IMR-90 (cell line): ENCODE measurements around the gene SNRK. TPM values are rescaled to one million over a fixed set of nuclear protein-coding genes. Genes with fewer than 3 reads are reported as not detected.
A peak's percentile ranks its signal among the peaks of the same experiment; 100 is the strongest.

Experiments
- ATAC-seq: fragments of 200-7000 bp; cut with Tn5 transposase; 2 replicates; pipeline ENCODE4 v1.9.1; 2020; ENCODE audit warnings: low read depth, mild to moderate bottlenecking, moderate library complexity
- BruUV-seq: library from RNA; stranded (reverse); fragments of 400-500 nt; replicated peaks from 2 replicates; lab custom pipeline; 2021; lab: Mats Ljungman, UMichigan
- CTCF ChIA-PET: fragments of 300-600 bp; formaldehyde crosslinking; extraction: SDS; loops from one replicate; lab custom pipeline; 2021; ENCODE audit warnings: antibody characterized with exemption; lab: Yijun Ruan, JAX
- POLR2A ChIA-PET: fragments of 300-600 bp; sonication (Branson Sonifier 250); formaldehyde crosslinking; loops from one replicate; lab custom pipeline; 2022; ENCODE audit warnings: antibody characterized with exemption; ENCODE audit not compliant: unreplicated experiment; lab: Charles Lee
- DNase-seq: peaks from one replicate; pipeline ENCODE4 v3.0.0; 2013
- H2AFZ ChIP-seq: replicated peaks from 2 replicates; pipeline ENCODE3; 2013; ENCODE audit warnings: low read length, mild to moderate bottlenecking; ENCODE audit not compliant: poor library complexity
- H2AK5ac ChIP-seq: 2 replicates; pipeline ENCODE4 v1.6.1; 2013; ENCODE audit warnings: low read depth, low read length, inconsistent platforms
- H2AK9ac ChIP-seq: replicated peaks from 2 replicates; pipeline ENCODE3; 2013; ENCODE audit warnings: mild to moderate bottlenecking, low read depth, low read length, moderate library complexity; ENCODE audit not compliant: poor library complexity
- H2BK120ac ChIP-seq: 2 replicates; pipeline ENCODE4 v1.6.1; 2013; ENCODE audit warnings: low read depth, low read length, inconsistent platforms
- H2BK15ac ChIP-seq: 3 replicates; pipeline ENCODE4 v1.6.1; 2013; ENCODE audit warnings: low read depth, low read length, inconsistent platforms
- H2BK20ac ChIP-seq: 2 replicates; pipeline ENCODE4 v1.6.1; 2013; ENCODE audit warnings: low read depth, mild to moderate bottlenecking, inconsistent platforms, low read length, moderate library complexity
- H2BK5ac ChIP-seq: 2 replicates; pipeline ENCODE4 v1.6.1; 2013; ENCODE audit warnings: mild to moderate bottlenecking, low read depth, low read length, inconsistent platforms; ENCODE audit not compliant: poor library complexity, severe bottlenecking
- H3K14ac ChIP-seq: replicated peaks from 2 replicates; pipeline ENCODE4 v1.6.1; 2013; ENCODE audit warnings: low read depth, low read length, inconsistent platforms
- H3K18ac ChIP-seq: 2 replicates; pipeline ENCODE4 v1.6.1; 2013; ENCODE audit warnings: low read depth, low read length, control low read depth
- H3K23ac ChIP-seq: 2 replicates; pipeline ENCODE4 v1.6.1; 2013; ENCODE audit warnings: low read depth, low read length, inconsistent platforms
- H3K27ac ChIP-seq: 2 replicates; pipeline ENCODE4 v1.5.1; 2013; ENCODE audit warnings: mild to moderate bottlenecking, control low read depth, low read length; ENCODE audit not compliant: insufficient read depth
- H3K27me3 ChIP-seq: 2 replicates; pipeline ENCODE4 v1.6.1; 2013; ENCODE audit warnings: low read length; ENCODE audit not compliant: control insufficient read depth, insufficient read depth
- H3K36me3 ChIP-seq: 2 replicates; pipeline ENCODE4 v1.6.1; 2013; ENCODE audit warnings: low read length, mixed read lengths; ENCODE audit not compliant: control insufficient read depth, insufficient read depth
- H3K4ac ChIP-seq: 2 replicates; pipeline ENCODE4 v1.6.1; 2013; ENCODE audit warnings: low read depth, low read length, inconsistent platforms
- H3K4me1 ChIP-seq: 2 replicates; pipeline ENCODE4 v1.6.1; 2013; ENCODE audit warnings: low read length, mixed read lengths; ENCODE audit not compliant: control insufficient read depth, insufficient read depth
- H3K4me2 ChIP-seq: 2 replicates; pipeline ENCODE4 v1.6.1; 2013; ENCODE audit warnings: low read depth, mild to moderate bottlenecking, control low read depth, low read length, moderate library complexity
- H3K4me3 ChIP-seq: 2 replicates; pipeline ENCODE4 v1.5.1; 2013; ENCODE audit warnings: low read depth, mild to moderate bottlenecking, control low read depth, low read length, moderate library complexity; ENCODE audit not compliant: insufficient read depth
- H3K56ac ChIP-seq: 2 replicates; pipeline ENCODE4 v1.6.1; 2013; ENCODE audit warnings: low read length, inconsistent platforms; ENCODE audit not compliant: insufficient read depth; ENCODE audit errors: extremely low read depth
- H3K79me1 ChIP-seq, 2 experiments: 2 replicates each; pipeline ENCODE4 v1.6.1; 2013; ENCODE audit warnings: low read length in 2 of 2, inconsistent platforms in 1 of 2, low read depth in 1 of 2
- H3K9ac ChIP-seq: 2 replicates; pipeline ENCODE4 v1.6.1; 2013; ENCODE audit warnings: low read depth, low read length, control low read depth
- H3K9me1 ChIP-seq: 2 replicates; pipeline ENCODE4 v1.6.1; 2013; ENCODE audit warnings: low read length, inconsistent platforms; ENCODE audit not compliant: insufficient read depth
- H3K9me3 ChIP-seq: 2 replicates; pipeline ENCODE4 v1.6.1; 2013; ENCODE audit warnings: low read length; ENCODE audit not compliant: control insufficient read depth, insufficient read depth
- H4K20me1 ChIP-seq: 2 replicates; pipeline ENCODE4 v1.6.1; 2013; ENCODE audit warnings: low read length, inconsistent platforms; ENCODE audit not compliant: insufficient read depth
- H4K5ac ChIP-seq: 2 replicates; pipeline ENCODE4 v1.6.1; 2013; ENCODE audit warnings: mild to moderate bottlenecking, low read depth, low read length, control low read depth
- H4K8ac ChIP-seq, 2 experiments: 2 replicates each; pipeline ENCODE4 v1.6.1; 2013; ENCODE audit warnings: low read depth in 2 of 2, low read length in 2 of 2, control low read depth in 1 of 2, inconsistent platforms in 1 of 2
- H4K91ac ChIP-seq: 2 replicates; pipeline ENCODE4 v1.6.1; 2013; ENCODE audit warnings: low read depth, low read length, inconsistent platforms; ENCODE audit not compliant: insufficient read depth
- BHLHE40 ChIP-seq: fragments of 150-350 bp; IDR thresholded peaks from 2 replicates; pipeline ENCODE4 v1.6.1; 2016; ENCODE audit warnings: mild to moderate bottlenecking, low read depth, low read length
- CEBPB ChIP-seq: IDR thresholded peaks from 2 replicates; pipeline ENCODE4 v1.6.1; 2012; ENCODE audit warnings: low read depth, low read length, improper control_type of control experiment
- CHD1 ChIP-seq: IDR thresholded peaks from 2 replicates; pipeline ENCODE4 v1.6.1; 2012; ENCODE audit warnings: low read depth, low read length, improper control_type of control experiment
- CTCF ChIP-seq: conservative IDR thresholded peaks from 2 replicates; pipeline ENCODE4 v1.5.1; 2012; ENCODE audit warnings: mild to moderate bottlenecking, low read depth, low read length, improper control_type of control experiment
- ELK1 ChIP-seq: fragments of 150-350 bp; IDR thresholded peaks from 2 replicates; pipeline ENCODE4 v1.6.1; 2016; ENCODE audit warnings: low read depth, mild to moderate bottlenecking, low read length, moderate library complexity, borderline replicate concordance
- FOS ChIP-seq: fragments of 150-350 bp; IDR thresholded peaks from 2 replicates; pipeline ENCODE4 v1.6.1; 2016; ENCODE audit warnings: low read depth, low read length
- MAFK ChIP-seq: IDR thresholded peaks from 2 replicates; pipeline ENCODE4 v1.6.1; 2012; ENCODE audit warnings: low read depth, low read length, improper control_type of control experiment
- MXI1 ChIP-seq: IDR thresholded peaks from 2 replicates; pipeline ENCODE4 v1.6.1; 2012; ENCODE audit warnings: low read depth, mild to moderate bottlenecking, low read length, moderate library complexity, borderline replicate concordance
- POLR2A ChIP-seq: IDR thresholded peaks from 2 replicates; pipeline ENCODE4 v1.6.1; 2012; ENCODE audit warnings: mild to moderate bottlenecking, low read depth, low read length
- RAD21 ChIP-seq: IDR thresholded peaks from 2 replicates; pipeline ENCODE4 v1.6.1; 2012; ENCODE audit warnings: low read length, improper control_type of control experiment
- RFX5 ChIP-seq: IDR thresholded peaks from 2 replicates; pipeline ENCODE4 v1.8.0; 2012; ENCODE audit warnings: low read depth, mild to moderate bottlenecking, low read length, moderate library complexity
- SMC3 ChIP-seq: fragments of 150-350 bp; IDR thresholded peaks from 2 replicates; pipeline ENCODE4 v1.6.1; 2016; ENCODE audit warnings: low read depth, mild to moderate bottlenecking, antibody characterized with exemption, low read length, moderate library complexity
- USF2 ChIP-seq: fragments of 150-350 bp; IDR thresholded peaks from 2 replicates; pipeline ENCODE4 v1.6.1; 2017; ENCODE audit warnings: mild to moderate bottlenecking, antibody characterized with exemption, low read length, low read depth
- WGBS, 2 experiments: methylation state at CpG; one replicate each; pipeline versions ENCODE4 v1.1.5 to v1.1.7; 2013; ENCODE audit warnings: missing lambda C conversion rate in 2 of 2; ENCODE audit not compliant: insufficient read length in 1 of 2; ENCODE audit errors: extremely low coverage in 2 of 2; 5-methylcytosine and 5-hydroxymethylcytosine counted together
- dilution Hi-C: fragments of 300-500 bp; cut with HindIII; formaldehyde crosslinking; loops from one replicate; pipeline ENCODE4 v1.14.3; 2018; ENCODE audit warnings: low sequenced_read_pairs; ENCODE audit not compliant: unreplicated experiment
- in situ Hi-C: fragments of 300-500 bp; cut with MboI; formaldehyde crosslinking; loops from 3 replicates; pipeline ENCODE4 v1.14.3; 2019; ENCODE audit warnings: low sequenced_read_pairs, inconsistent platforms, mixed read lengths
- intact Hi-C: fragments of 100-400 bp; cut with micrococcal nuclease; formaldehyde crosslinking; loops from 2 replicates; pipeline ENCODE4 v1.10.0; 2022
- polyA plus RNA-seq, 3 experiments: library from polyadenylated mRNA; depleted of rRNA; stranded (reverse); fragments of >200 nt; gene quantifications; 2 replicates each; pipeline ENCODE4 v1.2.3, GENCODE V29; 2012; ENCODE audit warnings: low replicate concordance in 1 of 3
- total RNA-seq: library from RNA; depleted of rRNA; stranded (reverse); fragments of >200 nt; gene quantifications from 2 replicates; pipeline ENCODE4 v1.2.3, GENCODE V29; 2012

SNRK gene
- total and polyA plus RNA-seq, 2 of the 4 experiments (the other 2 are of a cell fraction) = 4.7 to 23.1 TPM

GRCh38 chr3:43349716-43350115 lies 63.4 kb downstream of the SNRK start:
- Histone ChIP-seq H2BK5ac (no peak overlapping the region), H2BK20ac (no peak overlapping the region), H3K4me2 (no peak overlapping the region), H3K4ac (no peak overlapping the region), H3K4me1 (peaks cover 2% of the 10 kb centered on the region), H3K4me3 (no peak overlapping the region), H3K27ac (no peak overlapping the region), H3K56ac (no peak overlapping the region), H3K27me3 (no peaks in the 10 kb centered on the region), H3K79me1 (peaks cover 10 to 33% of the 10 kb centered on the region in 2 experiments), H3K36me3 (peaks cover 29% of the 10 kb centered on the region), H3K9me3 (peaks cover 12% of the 10 kb centered on the region), H4K91ac (no peak overlapping the region), H2AK5ac (no peak overlapping the region), H2BK120ac (no peak overlapping the region), H2AK9ac (no peak overlapping the region), H4K8ac (no peak overlapping the region), H2AFZ (no peak overlapping the region), H3K14ac (no peak overlapping the region), H4K5ac (no peak overlapping the region), H3K18ac (no peak overlapping the region), H2BK15ac (no peak overlapping the region), H4K20me1 (no peaks in the 10 kb centered on the region), H3K23ac (no peak overlapping the region), H3K9me1 (no peaks in the 10 kb centered on the region), H3K9ac (no peak overlapping the region)
- intact Hi-C loops = no loop called here
- TF ChIP-seq RFX5 (no peak), CEBPB (no peak), USF2 (no peak), MXI1 (no peak), SMC3 (no peak), ELK1 (no peak), BHLHE40 (no peak), FOS (no peak), POLR2A (no peak), MAFK (no peak), CTCF (no peak), RAD21 (no peak), CHD1 (no peak)
- WGBS, 2 experiments = 80% methylated on average over 2 of the region's 3 CpGs; no CpG with 5 or more reads in 1 of the 2 experiments
- dilution Hi-C loops = no loop called here
- CTCF ChIA-PET = no interaction called here
- POLR2A ChIA-PET = no interaction called here
- ATAC-seq (no peak), DNase-seq (peak; percentile 54)
- in situ Hi-C loops = no loop called here
- no TSS peak for BruUV-seq
